Measurements from ENCODE around the gene DNAH10. TPM values are rescaled to one million over a fixed set of nuclear protein-coding genes. Genes with fewer than 3 reads are reported as not detected.

Gene DNAH10
- total RNA-seq, 2 experiments from 2014 or later: 0.18 TPM

DNA sequence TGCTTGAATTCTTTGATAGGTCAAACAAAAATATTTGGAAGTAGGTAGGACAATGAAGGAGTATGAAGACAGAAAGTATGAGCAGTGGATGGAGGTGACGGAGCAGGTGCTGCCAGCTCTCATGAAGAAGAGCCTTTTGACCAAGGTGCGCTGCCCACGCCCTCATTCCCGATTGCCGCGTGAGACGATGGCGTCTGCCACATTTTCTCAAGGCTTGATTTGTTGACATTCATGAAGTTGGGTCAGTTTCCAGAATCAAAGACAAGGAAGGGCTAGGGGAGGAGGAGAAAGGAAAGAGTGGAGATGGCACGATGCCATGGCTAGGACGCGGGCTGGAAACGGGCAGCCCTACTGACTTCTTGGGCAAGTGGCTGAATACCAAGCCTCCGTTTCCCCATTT lies 37.1 kb downstream of the DNAH10 start:
- no peak overlapping the region for H3K27ac Mint-ChIP-seq
- no peak overlapping the region for H3K4me3 Mint-ChIP-seq
- no peaks in the 10 kb centered on the region for H3K36me3 Mint-ChIP-seq (ENCODE audit: low read depth)
- no peak for ATAC-seq
- peaks cover 2% of the 10 kb centered on the region for H3K27me3 Mint-ChIP-seq (ENCODE audit: low read depth)
- H3K4me1 Mint-ChIP-seq (ENCODE audit: low read depth): no peaks in the 10 kb centered on the region
- no peak for DNase-seq
- POLR2A ChIA-PET: no interaction called here
- CTCF ChIA-PET: no interaction called here
- H3K9me3 Mint-ChIP-seq (ENCODE audit: insufficient read depth): no peaks in the 10 kb centered on the region

DNA sequence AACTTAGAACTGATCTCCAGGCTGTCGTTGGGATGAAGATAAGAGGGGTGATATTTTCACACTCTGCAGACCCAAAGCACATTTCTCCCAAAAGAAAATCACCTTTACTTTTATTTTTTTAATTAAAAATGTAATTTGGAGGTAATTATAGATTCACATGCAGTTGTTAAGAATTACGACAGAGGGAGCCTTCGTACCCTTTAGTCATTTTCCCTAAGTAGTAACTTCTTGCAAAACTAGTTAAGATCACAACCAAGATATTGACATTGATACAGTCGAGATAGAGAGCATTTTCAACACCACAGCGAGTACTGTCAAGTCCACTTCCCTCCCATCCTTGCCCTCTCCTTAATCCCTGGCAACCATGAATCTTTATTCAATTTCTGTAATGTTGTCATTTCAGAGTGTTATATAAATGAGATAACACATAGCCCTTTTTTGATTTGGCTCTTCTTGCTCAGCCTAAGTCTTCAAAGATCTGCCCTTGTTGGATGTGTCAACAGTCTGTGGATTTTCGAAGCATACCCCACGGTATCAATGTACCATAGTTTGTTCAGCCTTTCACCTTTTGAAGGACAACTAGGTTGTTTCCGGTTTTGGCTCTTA lies 39.6 kb downstream of the DNAH10 start:
- CTCF ChIA-PET: no interaction called here
- no peaks in the 10 kb centered on the region for H3K9me3 Mint-ChIP-seq (ENCODE audit: insufficient read depth)
- no peak overlapping the region for H3K4me3 Mint-ChIP-seq
- POLR2A ChIA-PET: no interaction called here
- H3K36me3 Mint-ChIP-seq (ENCODE audit: low read depth): no peaks in the 10 kb centered on the region
- peaks cover 2% of the 10 kb centered on the region for H3K27me3 Mint-ChIP-seq (ENCODE audit: low read depth)
- DNase-seq (no peak), ATAC-seq (no peak)
- H3K4me1 Mint-ChIP-seq (ENCODE audit: low read depth): no peaks in the 10 kb centered on the region
- H3K27ac Mint-ChIP-seq: no peak overlapping the region

DNA sequence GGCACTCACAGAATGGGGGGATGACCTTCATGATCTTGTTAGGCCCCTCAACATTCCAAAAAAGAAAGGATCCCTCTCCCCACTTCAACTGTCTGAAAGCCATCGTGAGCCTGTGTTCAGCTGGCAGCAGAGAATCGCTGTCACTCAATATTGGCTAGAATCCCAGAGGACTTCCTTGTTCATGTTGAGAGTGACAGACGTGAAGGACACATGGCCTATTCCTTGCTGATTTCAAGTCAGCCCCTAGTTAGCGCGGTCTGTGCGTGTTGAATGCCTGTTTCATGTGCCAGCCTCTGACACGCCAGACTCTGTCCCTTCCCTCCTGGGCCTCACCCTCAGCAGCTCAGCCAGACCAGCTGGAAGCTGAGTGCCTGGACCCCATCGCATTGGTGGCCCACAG lies 43.1 kb downstream of the DNAH10 start:
- Mint-ChIP-seq H3K36me3 (ENCODE audit: low read depth) (no peaks in the 10 kb centered on the region), H3K9me3 (ENCODE audit: insufficient read depth) (no peaks in the 10 kb centered on the region), H3K27me3 (ENCODE audit: low read depth) (peaks cover 13% of the 10 kb centered on the region), H3K27ac (no peak overlapping the region), H3K4me3 (no peak overlapping the region), H3K4me1 (ENCODE audit: low read depth) (no peaks in the 10 kb centered on the region)
- no peak for ATAC-seq
- ChIA-PET CTCF (no interaction called here), POLR2A (no interaction called here)
- no peak for DNase-seq

DNA sequence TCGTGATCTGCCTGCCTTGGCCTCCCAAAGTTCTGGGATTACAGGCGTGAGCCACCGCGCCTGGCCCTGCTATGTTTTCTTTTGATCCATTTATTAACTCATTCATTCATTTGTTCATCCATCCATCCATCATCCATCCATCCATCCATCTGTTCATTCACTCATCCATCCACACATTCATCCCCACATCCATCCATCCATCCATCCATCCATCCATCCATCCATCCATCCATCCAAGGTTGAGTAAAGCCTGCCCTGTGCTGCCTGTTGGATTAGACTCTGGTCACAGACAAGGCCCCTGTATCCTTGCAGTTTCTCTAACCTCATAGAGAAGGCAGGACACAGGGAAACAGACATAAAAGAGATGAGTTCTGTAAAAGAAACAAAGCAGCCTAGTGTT lies 44.9 kb downstream of the DNAH10 start:
- Mint-ChIP-seq H3K4me1 (ENCODE audit: low read depth) (no peaks in the 10 kb centered on the region), H3K9me3 (ENCODE audit: insufficient read depth) (no peaks in the 10 kb centered on the region), H3K36me3 (ENCODE audit: low read depth) (no peaks in the 10 kb centered on the region), H3K27ac (no peak overlapping the region), H3K27me3 (ENCODE audit: low read depth) (peaks cover 13% of the 10 kb centered on the region), H3K4me3 (no peak overlapping the region)
- POLR2A ChIA-PET: no interaction called here
- CTCF ChIA-PET: no interaction called here
- ATAC-seq (no peak), DNase-seq (no peak)

DNA sequence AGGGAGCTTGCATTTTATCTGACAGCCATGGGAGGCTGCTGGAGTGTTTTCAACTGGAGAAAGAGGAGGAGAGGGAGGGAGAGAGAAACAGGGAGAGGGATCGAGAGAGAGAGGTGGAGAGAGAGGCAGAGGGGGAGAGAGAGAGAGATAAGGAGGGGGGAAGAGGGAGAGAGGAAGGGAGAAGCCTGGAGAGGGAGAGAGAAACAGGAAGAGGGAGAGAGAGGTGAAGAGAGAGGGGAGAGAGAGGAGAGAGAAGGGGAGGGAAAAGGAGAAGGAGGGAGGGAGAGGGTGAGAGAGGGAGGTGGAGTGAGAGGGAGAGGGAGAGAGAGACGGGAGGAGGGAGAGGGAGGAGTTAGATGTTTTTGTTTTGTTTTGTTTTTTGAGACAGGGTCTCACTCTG lies 45.6 kb downstream of the DNAH10 start:
- POLR2A ChIA-PET: no interaction called here
- Mint-ChIP-seq H3K4me3 (no peak overlapping the region), H3K36me3 (ENCODE audit: low read depth) (no peaks in the 10 kb centered on the region), H3K27me3 (ENCODE audit: low read depth) (peaks cover 13% of the 10 kb centered on the region), H3K27ac (no peak overlapping the region), H3K9me3 (ENCODE audit: insufficient read depth) (no peaks in the 10 kb centered on the region), H3K4me1 (ENCODE audit: low read depth) (no peaks in the 10 kb centered on the region)
- CTCF ChIA-PET: no interaction called here
- no peak for ATAC-seq
- no peak for DNase-seq

DNA sequence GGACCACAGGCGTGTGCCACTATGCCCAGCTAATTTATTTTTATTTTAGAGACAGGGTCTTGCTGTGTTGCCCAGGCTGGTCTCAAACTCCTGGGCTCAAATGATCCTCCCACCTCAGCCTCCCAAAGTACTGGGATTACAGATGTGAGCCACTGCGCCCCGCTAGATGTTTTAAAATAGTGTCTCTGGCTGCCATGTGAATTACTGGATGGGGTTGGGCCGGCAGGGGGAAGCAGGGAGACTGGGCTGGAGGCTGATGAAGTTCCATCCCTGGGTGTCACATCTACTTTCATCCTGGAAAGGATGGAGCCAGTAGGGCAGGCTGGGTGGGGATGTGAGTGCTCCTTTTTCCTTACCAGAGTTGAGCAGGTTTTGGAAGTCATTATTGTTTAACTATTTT lies 46.1 kb downstream of the DNAH10 start:
- ChIA-PET CTCF (no interaction called here), POLR2A (no interaction called here)
- Mint-ChIP-seq H3K9me3 (ENCODE audit: insufficient read depth) (no peaks in the 10 kb centered on the region), H3K4me3 (no peak overlapping the region), H3K27me3 (ENCODE audit: low read depth) (peaks cover 13% of the 10 kb centered on the region), H3K27ac (no peak overlapping the region), H3K4me1 (ENCODE audit: low read depth) (no peaks in the 10 kb centered on the region), H3K36me3 (ENCODE audit: low read depth) (no peaks in the 10 kb centered on the region)
- ATAC-seq (no peak), DNase-seq (no peak)

DNA sequence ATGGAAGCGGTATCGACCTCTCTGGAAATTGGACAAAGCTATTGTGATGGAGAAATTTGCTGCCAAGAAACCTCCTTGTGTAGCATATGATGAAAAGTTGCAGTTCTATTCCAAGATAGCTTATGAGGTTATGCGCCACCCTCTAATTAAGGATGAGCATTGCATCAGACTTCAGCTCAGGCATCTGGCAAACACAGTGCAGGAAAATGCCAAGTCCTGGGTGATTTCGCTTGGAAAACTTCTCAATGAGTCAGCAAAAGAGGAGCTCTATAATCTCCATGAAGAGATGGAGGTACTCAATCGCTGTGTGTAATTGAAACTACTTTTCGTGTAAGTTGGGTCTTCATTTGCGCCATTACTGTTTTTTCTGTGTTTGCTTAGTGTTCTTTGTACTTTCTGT lies 51.2 kb downstream of the DNAH10 start:
- ATAC-seq: no peak
- Mint-ChIP-seq H3K4me3 (no peak overlapping the region), H3K27me3 (ENCODE audit: low read depth) (peaks cover 6% of the 10 kb centered on the region), H3K4me1 (ENCODE audit: low read depth) (no peaks in the 10 kb centered on the region), H3K9me3 (ENCODE audit: insufficient read depth) (peaks cover 5% of the 10 kb centered on the region), H3K36me3 (ENCODE audit: low read depth) (no peaks in the 10 kb centered on the region), H3K27ac (no peak overlapping the region)
- ChIA-PET POLR2A (no interaction called here), CTCF (interaction anchor here (1.5 kb wide), 1 partner anchor 29 kb away, joined by 4 read pairs; no protein-coding TSS in a partner anchor)
- no peak for DNase-seq

DNA sequence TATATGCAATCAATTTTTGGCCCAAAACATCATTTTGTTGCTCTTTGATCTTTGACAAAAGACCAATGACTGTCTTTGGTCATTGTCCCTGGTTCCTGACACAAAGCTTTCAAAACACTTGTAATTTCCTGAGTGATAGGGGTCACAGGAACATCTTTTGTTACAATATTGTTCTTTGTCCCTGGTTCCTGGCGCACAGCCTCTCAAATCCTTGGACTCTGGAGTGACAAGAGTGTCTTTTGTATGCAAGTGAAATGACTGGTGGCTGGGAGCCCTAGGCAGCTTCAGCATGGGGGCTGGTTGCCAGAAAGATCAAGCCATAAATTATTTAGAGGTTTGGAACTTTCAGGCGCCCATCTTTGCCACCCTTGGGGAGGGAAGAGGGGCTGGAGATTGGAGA lies 53.9 kb downstream of the DNAH10 start:
- no peaks in the 10 kb centered on the region for H3K4me1 Mint-ChIP-seq (ENCODE audit: low read depth)
- H3K4me3 Mint-ChIP-seq: no peak overlapping the region
- ATAC-seq (no peak), DNase-seq (no peak)
- ChIA-PET CTCF (no interaction called here), POLR2A (no interaction called here)
- peaks cover 2% of the 10 kb centered on the region for H3K27me3 Mint-ChIP-seq (ENCODE audit: low read depth)
- no peaks in the 10 kb centered on the region for H3K36me3 Mint-ChIP-seq (ENCODE audit: low read depth)
- H3K9me3 Mint-ChIP-seq (ENCODE audit: insufficient read depth): peaks cover 5% of the 10 kb centered on the region
- H3K27ac Mint-ChIP-seq: no peak overlapping the region

DNA sequence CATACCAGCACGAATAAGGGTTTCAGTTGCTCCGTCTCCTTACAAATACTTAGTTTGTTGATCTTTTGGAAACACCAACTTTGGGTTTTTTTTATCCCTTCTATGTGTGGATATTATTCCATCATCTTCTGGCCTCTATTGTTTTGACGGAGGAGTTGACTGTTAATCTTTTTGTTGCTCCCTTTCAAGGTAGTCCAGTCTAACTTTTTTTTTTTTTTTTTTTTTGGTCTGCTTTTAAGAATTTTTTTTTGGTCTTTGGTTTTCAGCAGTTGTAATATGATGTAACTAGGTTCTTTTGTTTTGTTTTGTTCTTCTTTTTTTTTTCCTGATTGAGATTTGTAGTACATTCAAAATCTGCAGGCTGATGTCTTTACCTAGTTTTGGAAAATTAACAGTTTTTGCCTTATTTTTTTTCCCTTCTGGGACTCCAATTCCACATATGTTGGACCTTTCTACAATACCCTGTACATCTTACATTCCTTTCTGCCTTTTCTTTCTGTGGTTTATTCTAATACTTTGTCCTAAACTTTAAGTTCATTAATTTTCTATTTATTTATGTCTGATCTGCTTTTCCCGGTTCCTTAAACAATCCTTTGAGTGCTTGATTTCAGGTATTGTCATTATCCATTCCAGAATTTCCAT lies 54.9 kb downstream of the DNAH10 start:
- H3K4me1 Mint-ChIP-seq (ENCODE audit: low read depth): no peaks in the 10 kb centered on the region
- ChIA-PET POLR2A (no interaction called here), CTCF (no interaction called here)
- no peak for DNase-seq
- ATAC-seq: no peak
- H3K36me3 Mint-ChIP-seq (ENCODE audit: low read depth): no peaks in the 10 kb centered on the region
- H3K27ac Mint-ChIP-seq: no peak overlapping the region
- no peak overlapping the region for H3K4me3 Mint-ChIP-seq
- H3K9me3 Mint-ChIP-seq (ENCODE audit: insufficient read depth): peaks cover 5% of the 10 kb centered on the region
- peaks cover 2% of the 10 kb centered on the region for H3K27me3 Mint-ChIP-seq (ENCODE audit: low read depth)

DNA sequence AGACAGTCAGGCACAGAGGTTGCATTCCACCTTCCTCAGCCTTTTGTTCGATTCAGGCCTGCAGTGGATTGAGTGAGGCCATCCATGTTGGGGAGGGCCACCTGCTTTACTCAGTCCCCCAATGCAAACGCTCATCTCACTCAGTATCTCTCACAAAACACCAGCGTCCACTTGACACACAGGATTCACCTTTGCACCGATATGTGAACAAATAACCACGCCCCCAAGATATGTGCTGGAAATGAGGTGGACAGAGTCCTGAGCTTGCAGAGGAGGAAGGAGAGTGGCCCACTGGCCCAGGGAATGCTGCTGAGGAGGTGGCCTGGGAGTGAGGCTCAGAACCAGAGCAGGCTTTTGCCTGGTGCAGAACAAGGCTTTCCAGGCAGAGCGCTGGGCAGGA lies 60.7 kb downstream of the DNAH10 start:
- no peak overlapping the region for H3K4me3 Mint-ChIP-seq
- H3K27ac Mint-ChIP-seq: no peak overlapping the region
- ChIA-PET POLR2A (no interaction called here), CTCF (no interaction called here)
- H3K9me3 Mint-ChIP-seq (ENCODE audit: insufficient read depth): no peaks in the 10 kb centered on the region
- no peaks in the 10 kb centered on the region for H3K36me3 Mint-ChIP-seq (ENCODE audit: low read depth)
- ATAC-seq (no peak), DNase-seq (no peak)
- peaks cover 21% of the 10 kb centered on the region for H3K27me3 Mint-ChIP-seq (ENCODE audit: low read depth)
- no peaks in the 10 kb centered on the region for H3K4me1 Mint-ChIP-seq (ENCODE audit: low read depth)

DNA sequence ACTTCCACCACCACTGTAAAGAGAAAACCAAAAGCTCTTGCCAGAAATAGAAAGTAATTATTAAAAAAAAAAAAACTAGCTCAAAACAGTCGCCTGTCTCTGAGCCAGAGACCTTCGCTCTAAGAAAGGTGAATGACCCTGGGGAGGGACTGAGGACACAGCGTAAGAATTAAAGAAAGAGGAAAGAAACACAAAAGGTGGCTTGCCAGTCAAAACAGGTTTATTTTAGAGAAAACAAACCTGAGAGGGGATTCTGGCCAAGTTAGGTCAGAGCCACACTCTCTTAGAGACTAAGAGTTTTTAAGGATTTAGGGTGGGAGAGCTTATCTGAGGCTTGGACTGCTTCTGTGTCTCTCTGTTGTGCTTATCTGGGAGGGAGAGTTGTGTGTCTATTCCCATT lies 66.0 kb downstream of the DNAH10 start:
- no peak for DNase-seq
- H3K27me3 Mint-ChIP-seq (ENCODE audit: low read depth): peaks cover 20% of the 10 kb centered on the region
- H3K36me3 Mint-ChIP-seq (ENCODE audit: low read depth): no peaks in the 10 kb centered on the region
- ATAC-seq: no peak
- H3K9me3 Mint-ChIP-seq (ENCODE audit: insufficient read depth): no peaks in the 10 kb centered on the region
- no peaks in the 10 kb centered on the region for H3K4me1 Mint-ChIP-seq (ENCODE audit: low read depth)
- CTCF ChIA-PET: no interaction called here
- POLR2A ChIA-PET: interaction anchor here (0.6 kb wide), 1 partner anchor 432 kb away, joined by 3 read pairs; no protein-coding TSS in a partner anchor
- H3K27ac Mint-ChIP-seq: no peak overlapping the region
- no peak overlapping the region for H3K4me3 Mint-ChIP-seq

DNA sequence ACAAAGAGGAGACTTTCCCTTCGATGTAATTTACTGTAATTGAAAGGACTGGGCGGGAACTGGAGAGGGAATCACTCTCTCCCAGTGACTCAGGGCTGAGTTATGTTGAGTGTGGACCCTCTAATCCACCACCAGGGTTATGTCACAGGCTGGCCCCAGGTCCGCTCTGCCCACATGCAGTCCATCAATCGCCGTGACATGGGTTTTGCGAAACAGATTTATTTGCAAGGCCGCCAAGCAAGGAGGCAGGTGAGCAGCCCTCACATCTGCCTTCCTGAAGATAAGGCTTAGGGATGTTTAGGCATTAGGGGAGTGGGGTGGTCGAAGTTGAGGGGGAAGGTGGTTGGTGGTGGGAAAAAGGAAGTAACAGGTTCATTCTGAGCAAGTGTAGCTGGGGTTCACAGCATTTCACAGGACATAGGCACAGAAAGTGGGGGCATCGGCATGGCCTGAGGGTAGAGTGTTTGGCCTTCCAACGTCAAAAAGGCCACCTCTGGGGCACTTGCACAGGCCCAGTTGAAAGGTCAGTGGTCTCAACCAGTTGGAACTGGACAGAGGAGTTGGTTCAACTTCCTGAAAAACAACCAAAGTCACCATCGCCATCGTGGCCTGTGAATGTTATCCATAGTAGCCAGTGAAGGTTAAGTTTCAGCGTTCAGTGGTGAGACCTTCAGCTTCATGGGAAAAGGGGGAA lies 66.9 kb downstream of the DNAH10 start:
- Mint-ChIP-seq H3K27me3 (ENCODE audit: low read depth) (peaks cover 18% of the 10 kb centered on the region), H3K4me1 (ENCODE audit: low read depth) (no peaks in the 10 kb centered on the region), H3K27ac (no peak overlapping the region), H3K9me3 (ENCODE audit: insufficient read depth) (no peaks in the 10 kb centered on the region), H3K4me3 (no peak overlapping the region), H3K36me3 (ENCODE audit: low read depth) (no peaks in the 10 kb centered on the region)
- ChIA-PET POLR2A (no interaction called here), CTCF (no interaction called here)
- ATAC-seq (no peak), DNase-seq (no peak)
